HEK293T (cell line): ENCODE measurements around the gene SMNDC1.
A peak's percentile ranks its signal among the peaks of the same experiment; 100 is the strongest.
"Not testable (repeated sequence)": the region's sequence is repeated elsewhere in the genome, so short reads cannot be mapped to it uniquely, and the experiment has no call there.

Source experiments
- CTCF ChIA-PET: fragments of 350-600 bp; formaldehyde crosslinking; extraction: SDS; loops from one replicate; lab custom pipeline; 2021; ENCODE audit warnings: antibody characterized with exemption, inconsistent platforms; lab: Yijun Ruan, JAX
- POLR2A ChIA-PET: fragments of 350-600 bp; formaldehyde crosslinking; extraction: SDS; loops from one replicate; lab custom pipeline; 2020; ENCODE audit warnings: antibody characterized with exemption, inconsistent platforms; lab: Yijun Ruan, JAX
- DNase-seq: peaks from one replicate; pipeline ENCODE4 v3.0.0; 2012; ENCODE audit warnings: mixed read lengths; ENCODE audit errors: extremely low spot score
- ARNT ChIP-seq: fragments of 450-650 bp; IDR thresholded peaks from 2 replicates; pipeline ENCODE4 v1.6.1; 2017; ENCODE audit warnings: mild to moderate bottlenecking
- BHLHE40 ChIP-seq: fragments of 450-650 bp; IDR thresholded peaks from 2 replicates; pipeline ENCODE4 v1.6.1; 2016; ENCODE audit warnings: mild to moderate bottlenecking, moderate library complexity, borderline replicate concordance
- CTBP1 ChIP-seq: fragments of 450-650 bp; IDR thresholded peaks from 2 replicates; pipeline ENCODE4 v1.6.1; 2016; ENCODE audit warnings: borderline replicate concordance
- ELF4 ChIP-seq: fragments of 450-650 bp; IDR thresholded peaks from 2 replicates; pipeline ENCODE4 v1.6.1; 2017; ENCODE audit warnings: antibody characterized with exemption
- FOXA1 ChIP-seq: fragments of 450-650 bp; IDR thresholded peaks from 2 replicates; pipeline ENCODE4 v1.6.1; 2016; ENCODE audit warnings: mild to moderate bottlenecking
- FOXK2 ChIP-seq: fragments of 450-650 bp; IDR thresholded peaks from 2 replicates; pipeline ENCODE4 v1.6.1; 2016; ENCODE audit warnings: mild to moderate bottlenecking
- FOXM1 ChIP-seq: fragments of 450-650 bp; IDR thresholded peaks from 2 replicates; pipeline ENCODE4 v1.6.1; 2017; ENCODE audit warnings: mild to moderate bottlenecking, borderline replicate concordance
- HDGF ChIP-seq: fragments of 450-650 bp; IDR thresholded peaks from 2 replicates; pipeline ENCODE4 v1.6.1; 2017; ENCODE audit warnings: antibody characterized with exemption, borderline replicate concordance
- L3MBTL2 ChIP-seq: fragments of 450-650 bp; conservative IDR thresholded peaks from 2 replicates; pipeline ENCODE4 v1.6.1; 2016; ENCODE audit warnings: mild to moderate bottlenecking
- LEF1 ChIP-seq: fragments of 450-650 bp; IDR thresholded peaks from 2 replicates; pipeline ENCODE4 v1.6.1; 2017; ENCODE audit warnings: mild to moderate bottlenecking, borderline replicate concordance
- NFRKB ChIP-seq: fragments of 450-650 bp; IDR thresholded peaks from 2 replicates; pipeline ENCODE4 v1.6.1; 2016; ENCODE audit warnings: mild to moderate bottlenecking, moderate library complexity
- SP1 ChIP-seq: fragments of 450-650 bp; IDR thresholded peaks from 2 replicates; pipeline ENCODE4 v1.6.1; 2017
- SUZ12 ChIP-seq: fragments of 450-650 bp; IDR thresholded peaks from 2 replicates; pipeline ENCODE4 v1.6.1; 2016; ENCODE audit warnings: mild to moderate bottlenecking
- TARDBP ChIP-seq: fragments of 450-650 bp; IDR thresholded peaks from 2 replicates; pipeline ENCODE4 v1.6.1; 2016
- ZNF384 ChIP-seq: fragments of 450-650 bp; IDR thresholded peaks from 2 replicates; pipeline ENCODE4 v1.6.1; 2016
- TF ChIP-seq, protein P1 (sequence below): fragments of 450-650 bp; IDR thresholded peaks from 2 replicates; pipeline ENCODE4 v1.6.1; 2016

SMNDC1 gene

GRCh38 chr10:110265573-110266193 lies 39.0 kb downstream of the SMNDC1 start:
- ChIA-PET POLR2A (no interaction called here), CTCF (interaction anchor here (0.6 to 1.0 kb wide), 2 partner anchors 381 to 538 kb away, joined by 3 read pairs; no protein-coding TSS in a partner anchor)
- no peak for TF ChIP-seq FOXM1
- TF ChIP-seq NFRKB, result no peak
- no peak for TF ChIP-seq ARNT
- TF ChIP-seq LEF1, result no peak
- TF ChIP-seq L3MBTL2, result no peak
- no peak for TF ChIP-seq ELF4
- peak; percentile 42 for DNase-seq

- DNase-seq, result no peak
- CTCF ChIA-PET, result no interaction called here
- TF ChIP-seq ELF4, result no peak
- TF ChIP-seq HDGF, result no peak
- TF ChIP-seq BHLHE40, result no peak
- POLR2A ChIA-PET, result no interaction called here
These were observed 41.6 kb downstream of the SMNDC1 start for GRCh38 chr10:110263164-110263563.

GRCh38 chr10:110260746-110261477 lies 43.8 kb downstream of the SMNDC1 start:
- POLR2A ChIA-PET, result interaction anchor here (0.7 kb wide), 1 partner anchor 55 kb away, joined by 3 read pairs; no protein-coding TSS in a partner anchor
- TF ChIP-seq HDGF, result no peak
- TF ChIP-seq, protein P1, sequence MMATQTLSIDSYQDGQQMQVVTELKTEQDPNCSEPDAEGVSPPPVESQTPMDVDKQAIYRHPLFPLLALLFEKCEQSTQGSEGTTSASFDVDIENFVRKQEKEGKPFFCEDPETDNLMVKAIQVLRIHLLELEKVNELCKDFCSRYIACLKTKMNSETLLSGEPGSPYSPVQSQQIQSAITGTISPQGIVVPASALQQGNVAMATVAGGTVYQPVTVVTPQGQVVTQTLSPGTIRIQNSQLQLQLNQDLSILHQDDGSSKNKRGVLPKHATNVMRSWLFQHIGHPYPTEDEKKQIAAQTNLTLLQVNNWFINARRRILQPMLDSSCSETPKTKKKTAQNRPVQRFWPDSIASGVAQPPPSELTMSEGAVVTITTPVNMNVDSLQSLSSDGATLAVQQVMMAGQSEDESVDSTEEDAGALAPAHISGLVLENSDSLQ, result no peak
- no peak for TF ChIP-seq FOXK2
- TF ChIP-seq NFRKB, result no peak
- TF ChIP-seq SP1, result no peak
- no peak for TF ChIP-seq ELF4
- TF ChIP-seq BHLHE40, result no peak
- TF ChIP-seq TARDBP, result no peak
- DNase-seq, result no peak
- CTCF ChIA-PET, result interaction anchor here (0.7 to 0.8 kb wide), 2 partner anchors 38 to 203 kb away, joined by 4 to 6 read pairs; no protein-coding TSS in a partner anchor

GRCh38 chr10:110259317-110259716 lies 45.4 kb downstream of the SMNDC1 start:
- POLR2A ChIA-PET, result interaction anchor here (1.6 kb wide), 1 partner anchor 46 kb away, joined by 6 read pairs; the partner anchor contains the start of gene SMNDC1
- CTCF ChIA-PET, result no interaction called here
- DNase-seq, result no peak
- TF ChIP-seq BHLHE40 (no peak), HDGF (no peak), NFRKB (no peak), LEF1 (no peak), ELF4 (no peak), TARDBP (no peak), ZNF384 (no peak), CTBP1 (no peak), SP1 (no peak), SUZ12 (no peak), L3MBTL2 (no peak), FOXK2 (no peak), FOXM1 (no peak), ARNT (no peak), FOXA1 (no peak)
- TF ChIP-seq, protein P1, result no peak

- ChIA-PET POLR2A (interaction anchor here (1.6 kb wide), 1 partner anchor 47 kb away, joined by 6 read pairs; the partner anchor contains the start of gene SMNDC1), CTCF (interaction anchor here (0.5 kb wide), 1 partner anchor 51 kb away, joined by 4 read pairs; no protein-coding TSS in a partner anchor)
- no peak for DNase-seq
- TF ChIP-seq SUZ12 (no peak), FOXA1 (no peak), SP1 (no peak)
These were observed 46.2 kb downstream of the SMNDC1 start for GRCh38 chr10:110258542-110258941.

DNA sequence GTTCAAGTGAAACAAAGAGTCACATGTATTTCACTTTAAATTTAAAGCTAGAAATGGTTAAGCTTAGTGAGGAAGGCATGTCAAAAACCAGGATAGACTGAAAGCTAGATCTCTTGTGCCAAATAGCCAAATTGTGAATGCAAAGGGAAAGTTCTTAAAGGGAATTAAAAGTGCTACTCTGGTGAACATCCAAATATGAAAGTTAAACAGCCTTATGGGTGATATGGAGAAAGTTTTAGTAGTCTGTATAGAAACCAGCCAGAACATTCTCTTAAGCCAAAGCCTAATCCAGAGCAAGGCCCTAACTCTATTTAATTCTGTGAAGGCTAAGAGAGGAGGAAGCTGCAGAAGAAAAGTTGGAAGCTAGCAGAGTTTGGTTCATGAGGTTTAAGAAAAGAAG lies 50.3 kb downstream of the SMNDC1 start:
- POLR2A ChIA-PET, result no interaction called here
- DNase-seq, result no peak
- TF ChIP-seq SP1, result no peak
- TF ChIP-seq L3MBTL2, result no peak
- CTCF ChIA-PET, result interaction anchor here (0.6 to 1.1 kb wide), 2 partner anchors 25 to 181 kb away, joined by 4 read pairs; no protein-coding TSS in a partner anchor

- CTCF ChIA-PET, result no interaction called here
These were observed 52.6 kb downstream of the SMNDC1 start for GRCh38 chr10:110252151-110252550.

GRCh38 chr10:110251392-110251791 lies 53.3 kb downstream of the SMNDC1 start:
- POLR2A ChIA-PET, CTCF ChIA-PET, DNase-seq: not testable (repeated sequence)

More at GRCh38 chr10:110252151-110252550, 52.6 kb downstream of the SMNDC1 start:
- TF ChIP-seq, protein P1, result no peak
- TF ChIP-seq FOXM1 (no peak), BHLHE40 (no peak), TARDBP (no peak), FOXK2 (no peak), ELF4 (no peak), CTBP1 (no peak), HDGF (no peak), SP1 (no peak), ZNF384 (no peak), SUZ12 (no peak), L3MBTL2 (no peak), FOXA1 (no peak), LEF1 (no peak), ARNT (no peak), NFRKB (no peak)
- DNase-seq, result no peak
- POLR2A ChIA-PET, result no interaction called here

- CTCF ChIA-PET, DNase-seq: not testable (repeated sequence)
These were observed 55.2 kb downstream of the SMNDC1 start for GRCh38 chr10:110249489-110249888.

DNA sequence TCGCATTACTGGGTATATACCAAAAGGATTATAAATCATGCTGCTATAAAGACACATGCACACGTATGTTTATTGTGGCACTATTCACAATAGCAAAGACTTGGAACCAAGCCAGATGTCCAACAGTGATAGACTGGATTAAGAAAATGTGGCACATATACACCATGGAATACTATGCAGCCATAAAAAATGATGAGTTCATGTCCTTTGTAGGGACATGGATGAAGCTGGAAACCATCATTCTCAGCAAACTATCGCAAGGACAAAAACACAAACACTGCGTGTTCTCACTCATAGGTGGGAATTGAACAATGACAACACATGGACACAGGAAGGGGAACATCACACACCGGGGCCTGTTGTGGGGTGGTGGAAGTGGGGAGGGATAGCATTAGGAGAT lies 56.9 kb downstream of the SMNDC1 start:
- DNase-seq, CTCF ChIA-PET, POLR2A ChIA-PET: not testable (repeated sequence)

More at GRCh38 chr10:110249489-110249888, 55.2 kb downstream of the SMNDC1 start:
- POLR2A ChIA-PET, result not testable (repeated sequence)
